HL-60 (cell line): Measurements from ENCODE around the gene RBBP7.

Experiments
- DNase-seq, 2 experiments: peaks; one replicate each; pipeline ENCODE4 v3.0.0-alpha.2; 2010 to 2020; ENCODE audit warnings: low read depth in 1 of 2, low spot score in 1 of 2
- H3K27ac ChIP-seq: fragments of 250-450 bp; sonication (Bioruptor Pico); replicated peaks from 2 replicates; pipeline ENCODE4 v1.5.1; 2020; ENCODE audit warnings: mild to moderate bottlenecking, moderate library complexity
- H3K27me3 ChIP-seq: fragments of 250-450 bp; sonication (Bioruptor Pico); 2 replicates; pipeline ENCODE4 v1.5.1; 2021; ENCODE audit warnings: mild to moderate bottlenecking, moderate library complexity; ENCODE audit not compliant: insufficient read depth, poor library complexity, severe bottlenecking
- H3K4me3 ChIP-seq: replicated peaks from 2 replicates; pipeline ENCODE4 v1.5.1; 2011; ENCODE audit warnings: mild to moderate bottlenecking, control low read depth, low read length; ENCODE audit not compliant: insufficient read depth
- CTCF ChIP-seq: IDR thresholded peaks from one replicate; pipeline ENCODE4 v1.5.1; 2011; ENCODE audit warnings: low read length, control low read depth, inconsistent platforms; ENCODE audit not compliant: insufficient read depth
- GABPA ChIP-seq: IDR thresholded peaks from 2 replicates; pipeline ENCODE4 v1.6.1; 2012; ENCODE audit warnings: low read depth
- POLR2AphosphoS5 ChIP-seq: IDR thresholded peaks from 2 replicates; pipeline ENCODE4 v1.6.1; 2012; ENCODE audit warnings: low read depth
- SPI1 ChIP-seq: IDR thresholded peaks from 2 replicates; pipeline ENCODE4 v1.6.1; 2012; ENCODE audit warnings: low read depth, mild to moderate bottlenecking, borderline replicate concordance
- long read RNA-seq: library from polyadenylated mRNA; unstranded; transcript quantifications from one replicate; pipeline ENCODE4 v2.0.0, GENCODE V29; 2020
- TF ChIP-seq, protein P1 (sequence below): IDR thresholded peaks from 2 replicates; pipeline ENCODE4 v1.6.1; 2012; ENCODE audit warnings: low read depth; ENCODE audit not compliant: insufficient replicate concordance

RBBP7 gene
- long read RNA-seq, transcript RBBP7-203 (12 exons, 2,333 nt), result major isoform, 733 of 922 reads
- long read RNA-seq, transcript RBBP7-204 (12 exons, 1,904 nt), result minor isoform, 49 of 922 reads
- long read RNA-seq, transcript RBBP7-202 (12 exons, 2,036 nt), result minor isoform, 36 of 922 reads
- long read RNA-seq, partial matches to known transcripts, result 14 of 922 reads
- long read RNA-seq, other reads (novel, unspliced or antisense), result 89 of 922 reads

GRCh38 chrX:16870095-16870861 lies at the start of gene RBBP7:
Gene RBBP7, minus strand, starts transcription at chrX:16870362. Its CDS starts 309 bp downstream, at chrX:16870053.
- Histone ChIP-seq H3K4me3 (peak within 1 kb of the TSS; percentile 67), H3K27ac (peak within 1 kb of the TSS; percentile 99), H3K27me3 (no peaks in the 10 kb centered on the region)
- peak; percentile 69 to 87 for DNase-seq
- TF ChIP-seq POLR2AphosphoS5 (peak; percentile 68), CTCF (no peak)

GRCh38 chrX:16918979-16919378 lies 48.8 kb upstream of the RBBP7 start:
- no peaks in the 10 kb centered on the region for H3K27me3 ChIP-seq

DNA sequence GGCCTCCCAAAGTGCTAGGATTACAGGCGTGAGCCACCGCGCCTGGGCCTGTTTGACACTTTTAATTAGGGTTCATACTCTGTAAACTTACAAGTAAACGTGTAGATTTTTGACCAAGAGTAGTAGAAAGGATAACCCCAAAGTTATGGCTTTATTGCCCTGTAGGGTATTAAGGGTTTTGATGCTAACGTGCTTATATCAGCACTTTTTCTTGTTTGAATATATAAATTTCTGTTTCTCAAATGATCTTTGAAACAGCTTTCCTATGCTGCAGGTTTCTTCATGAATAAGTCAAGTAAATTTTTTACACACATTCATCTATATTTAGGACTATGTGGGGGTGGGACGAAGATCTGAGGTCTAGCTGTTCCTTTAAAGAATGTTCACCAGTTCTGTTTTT lies 47.0 kb upstream of the RBBP7 start:
- no peak for DNase-seq
- TF ChIP-seq SPI1 (no peak), CTCF (no peak), GABPA (no peak), POLR2AphosphoS5 (no peak)
- TF ChIP-seq, protein P1, sequence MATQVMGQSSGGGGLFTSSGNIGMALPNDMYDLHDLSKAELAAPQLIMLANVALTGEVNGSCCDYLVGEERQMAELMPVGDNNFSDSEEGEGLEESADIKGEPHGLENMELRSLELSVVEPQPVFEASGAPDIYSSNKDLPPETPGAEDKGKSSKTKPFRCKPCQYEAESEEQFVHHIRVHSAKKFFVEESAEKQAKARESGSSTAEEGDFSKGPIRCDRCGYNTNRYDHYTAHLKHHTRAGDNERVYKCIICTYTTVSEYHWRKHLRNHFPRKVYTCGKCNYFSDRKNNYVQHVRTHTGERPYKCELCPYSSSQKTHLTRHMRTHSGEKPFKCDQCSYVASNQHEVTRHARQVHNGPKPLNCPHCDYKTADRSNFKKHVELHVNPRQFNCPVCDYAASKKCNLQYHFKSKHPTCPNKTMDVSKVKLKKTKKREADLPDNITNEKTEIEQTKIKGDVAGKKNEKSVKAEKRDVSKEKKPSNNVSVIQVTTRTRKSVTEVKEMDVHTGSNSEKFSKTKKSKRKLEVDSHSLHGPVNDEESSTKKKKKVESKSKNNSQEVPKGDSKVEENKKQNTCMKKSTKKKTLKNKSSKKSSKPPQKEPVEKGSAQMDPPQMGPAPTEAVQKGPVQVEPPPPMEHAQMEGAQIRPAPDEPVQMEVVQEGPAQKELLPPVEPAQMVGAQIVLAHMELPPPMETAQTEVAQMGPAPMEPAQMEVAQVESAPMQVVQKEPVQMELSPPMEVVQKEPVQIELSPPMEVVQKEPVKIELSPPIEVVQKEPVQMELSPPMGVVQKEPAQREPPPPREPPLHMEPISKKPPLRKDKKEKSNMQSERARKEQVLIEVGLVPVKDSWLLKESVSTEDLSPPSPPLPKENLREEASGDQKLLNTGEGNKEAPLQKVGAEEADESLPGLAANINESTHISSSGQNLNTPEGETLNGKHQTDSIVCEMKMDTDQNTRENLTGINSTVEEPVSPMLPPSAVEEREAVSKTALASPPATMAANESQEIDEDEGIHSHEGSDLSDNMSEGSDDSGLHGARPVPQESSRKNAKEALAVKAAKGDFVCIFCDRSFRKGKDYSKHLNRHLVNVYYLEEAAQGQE, result no peak
- H3K27me3 ChIP-seq, result no peaks in the 10 kb centered on the region
- H3K27ac ChIP-seq, result no peak overlapping the region
- no peak overlapping the region for H3K4me3 ChIP-seq

More at GRCh38 chrX:16918979-16919378, 48.8 kb upstream of the RBBP7 start:
- TF ChIP-seq CTCF (no peak), SPI1 (no peak), POLR2AphosphoS5 (no peak), GABPA (no peak)
- TF ChIP-seq, protein P1, result no peak
- DNase-seq, result no peak
- Histone ChIP-seq H3K27ac (no peak overlapping the region), H3K4me3 (no peak overlapping the region)
